Heart left ventricle (tissue), 16 donors: Measurements from ENCODE around the gene PPP1R12B. TPM values are rescaled to one million over a fixed set of nuclear protein-coding genes. Genes with fewer than 3 reads are reported as not detected.
A peak's percentile ranks its signal among the peaks of the same experiment; 100 is the strongest.

Source experiments
- ATAC-seq, 4 donors: fragments of 200-7000 bp; cut with Tn5 transposase; one replicate each; pipeline ENCODE4 v1.9.1; 2020 to 2022; ENCODE audit warnings: moderate library complexity in 4 of 4, mild to moderate bottlenecking in 3 of 4, moderate number of reproducible peaks in 1 of 4
- DNase-seq, 5 donors: peaks; one replicate each; pipeline ENCODE4 v3.0.0-alpha.2; 2020
- H3K27ac ChIP-seq, 12 donors: fragments of 200-600 bp; sonication (generic) in 4 of 12; one replicate each; pipeline versions ENCODE4 v1.5.0 to v1.8.0; 2016 to 2022; ENCODE audit warnings: mild to moderate bottlenecking in 2 of 12
- H3K27me3 ChIP-seq, 9 donors: fragments of 200-600 bp; sonication (generic) in 2 of 9; one replicate each; pipeline versions ENCODE4 v1.5.1 to v1.8.0; 2016 to 2022; ENCODE audit warnings: mild to moderate bottlenecking in 3 of 9
- H3K36me3 ChIP-seq, 9 donors: fragments of 200-600 bp; sonication (generic) in 2 of 9; one replicate each; pipeline versions ENCODE4 v1.5.0 to v1.8.0; 2018 to 2022; ENCODE audit warnings: mild to moderate bottlenecking in 2 of 9
- H3K4me1 ChIP-seq, 12 donors: fragments of 200-600 bp; sonication (generic) in 4 of 12; one replicate each; pipeline versions ENCODE4 v1.5.0 to v1.8.0; 2016 to 2022; ENCODE audit warnings: mild to moderate bottlenecking in 3 of 12
- H3K4me3 ChIP-seq, 12 donors: fragments of 200-600 bp; sonication (generic) in 4 of 12; one replicate each; pipeline versions ENCODE4 v1.5.0 to v1.8.0; 2017 to 2022; ENCODE audit warnings: mild to moderate bottlenecking in 9 of 12, moderate library complexity in 4 of 12
- H3K9me3 ChIP-seq, 12 donors: fragments of 200-600 bp; sonication (generic) in 4 of 12; one replicate each; pipeline versions ENCODE4 v1.5.0 to v1.8.0; 2016 to 2022; ENCODE audit warnings: mild to moderate bottlenecking in 1 of 12
- CTCF ChIP-seq, 12 donors: fragments of 200-600 bp; sonication (generic) in 4 of 12; IDR thresholded peaks; one replicate each; pipeline versions ENCODE4 v1.5.0 to v1.8.0; 2018 to 2022; ENCODE audit warnings: antibody characterized with exemption in 12 of 12, mild to moderate bottlenecking in 5 of 12
- POLR2A ChIP-seq, 2 donors: fragments of 450-650 bp; IDR thresholded peaks; one replicate each; pipeline ENCODE4 v1.6.1; 2017; ENCODE audit warnings: antibody characterized with exemption in 2 of 2, mild to moderate bottlenecking in 2 of 2, moderate library complexity in 2 of 2
- WGBS, 4 donors: extraction: QIAGEN DNeasy Blood & Tissue Kit in 2 of 4; methylation state at CpG; one replicate each; pipeline versions ENCODE4 v1.1.5 to v1.1.7; 2013 to 2018; 5-methylcytosine and 5-hydroxymethylcytosine counted together
- intact Hi-C, 10 donors: fragments of 100-400 bp; cut with DNase I; formaldehyde crosslinking; loops; one replicate each; pipeline versions ENCODE4 v1.11.1 to v1.14.2; 2022
- polyA plus RNA-seq, 2 donors: library from polyadenylated mRNA; stranded (reverse); fragments of 200-250 nt; gene quantifications; one replicate each; pipeline ENCODE4 v1.2.3, GENCODE V29; 2013
- total RNA-seq, 9 donors: library from RNA; depleted of rRNA in 2 of 9; stranded (reverse); fragments of >200 nt in 2 of 9; fragmentation: NEBNext Ultra II Directional in 3 of 9; extraction: Animal tissue kit (Norgen Biotek cat#: 25700) in 3 of 9; gene quantifications; one replicate each; pipeline versions ENCODE4 v1.1.0 to v1.2.4, GENCODE V29; 2016 to 2023
- donor health status: ischemic (EF 13 %, LVEDD 7.1; RV severe dilation, severe dysfunction).
- donor health status: healthy with polysubstance abuse.
- donor health status: DM: no; HTN: yes; CAD: no.
- donor health status: DM: no; HTN: no; CAD: no.
- donor health status: ischemic (EF 25% LVEDD 6.9; RV normal size, moderate dysfunction).
- donor health status: ischemic (EF 25% LVEDD 5.7; RV mildly dilated, moderate dysfunction).
- donor health status: healthy.
- donor health status: DM: yes; HTN: yes; CAD: no.
- donor health status: ischemic (EF 35%, LVEDD 5.7; RV mildly dilated, moderate dysfunction).
- donor health status: nonischemic (EF 11% LVEDD 7.7; RV severe dilation, severe dysfunction).
- donor health status: DM: yes; HTN: yes; CAD: no.
- donor health status: PGD.
- donor health status: ischemic (EF 29% LVEDD 5.4; RV normal size, mild dysfunction).
- donor health status: nonischemic (EF 23%, LVEDD 6.1; RV moderate dilation, normal function).

PPP1R12B gene
- total and polyA plus RNA-seq, 11 donors = 49.9 to 972 (median 559) TPM

GRCh38 chr1:202323731-202324130, 24.8 kb upstream of the PPP1R12B start:
- no peak overlapping the region for H3K27ac ChIP-seq
- ATAC-seq = no peak
- no peak overlapping the region for H3K4me3 ChIP-seq
- TF ChIP-seq CTCF (IDR thresholded peaks at IDR 0.05) = no peak
- no peak for TF ChIP-seq POLR2A (IDR thresholded peaks at IDR 0.05)
- DNase-seq = no peak
- no peaks in the 10 kb centered on the region for H3K4me1 ChIP-seq
- no peaks in the 10 kb centered on the region for H3K9me3 ChIP-seq
- WGBS, 4 donors = 74 to 87% (median 80%) methylated on average over 4 of the region's 4 CpGs
- intact Hi-C loops = loop anchor here in 1 of 10 donors (10.0 kb wide), 1 partner anchor 381 kb away; no protein-coding TSS in a partner anchor
- H3K36me3 ChIP-seq = no peaks in the 10 kb centered on the region
- H3K27me3 ChIP-seq = no peaks in the 10 kb centered on the region

GRCh38 chr1:202324646-202325045, 23.9 kb upstream of the PPP1R12B start:
- Histone ChIP-seq H3K4me1 (no peaks in the 10 kb centered on the region), H3K36me3 (no peaks in the 10 kb centered on the region), H3K27me3 (no peaks in the 10 kb centered on the region), H3K9me3 (no peaks in the 10 kb centered on the region), H3K27ac (no peak overlapping the region), H3K4me3 (no peak overlapping the region)
- DNase-seq (no peak), ATAC-seq (no peak)
- TF ChIP-seq POLR2A (IDR thresholded peaks at IDR 0.05) (no peak), CTCF (IDR thresholded peaks at IDR 0.05) (no peak)
- intact Hi-C loops = loop anchor here in 1 of 10 donors (10.0 kb wide), 1 partner anchor 380 kb away; no protein-coding TSS in a partner anchor
- 76 to 90% (median 84%) methylated on average over 2 of the region's 2 CpGs for WGBS, 4 donors

DNA sequence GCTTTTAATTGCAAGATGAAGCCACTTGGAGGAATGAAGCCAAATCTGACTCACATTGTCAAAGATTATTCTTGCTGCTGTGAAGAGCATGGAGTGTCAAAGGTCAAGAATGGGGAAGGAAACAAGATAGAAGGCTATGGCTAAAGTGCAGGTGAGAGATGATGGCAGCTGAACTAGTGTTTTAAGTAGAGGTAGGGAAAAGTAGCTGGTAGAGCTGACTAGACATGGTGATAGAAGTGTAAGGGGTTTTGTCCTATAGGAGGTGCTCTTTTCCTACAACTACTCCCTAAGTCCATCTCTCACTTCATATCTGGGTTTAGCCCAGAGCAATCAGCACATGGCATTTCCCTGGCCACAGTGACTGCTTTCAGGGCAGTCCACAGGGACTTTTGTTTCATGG, 18.6 kb upstream of the PPP1R12B start:
- DNase-seq (no peak), ATAC-seq (peak in 3 of 4 donors; percentile 33 to 44 (median 33))
- intact Hi-C loops = loop anchor here in 2 of 10 donors (10.0 kb wide), 2 partner anchors 375 to 385 kb away; partner anchors contain the start of gene SYT2 (in 1 of the 2)
- H3K27me3 ChIP-seq = no peaks in the 10 kb centered on the region
- H3K27ac ChIP-seq = no peak overlapping the region
- H3K9me3 ChIP-seq = no peaks in the 10 kb centered on the region
- TF ChIP-seq POLR2A (IDR thresholded peaks at IDR 0.05) (no peak), CTCF (IDR thresholded peaks at IDR 0.05) (peak in 3 of 12 donors; percentile 8 to 16 (median 13))
- peaks cover 0 to 10% (median 0%) of the 10 kb centered on the region in 12 donors for H3K4me1 ChIP-seq
- no peak overlapping the region for H3K4me3 ChIP-seq
- peaks cover 0 to 38% (median 2%) of the 10 kb centered on the region in 9 donors for H3K36me3 ChIP-seq

DNA sequence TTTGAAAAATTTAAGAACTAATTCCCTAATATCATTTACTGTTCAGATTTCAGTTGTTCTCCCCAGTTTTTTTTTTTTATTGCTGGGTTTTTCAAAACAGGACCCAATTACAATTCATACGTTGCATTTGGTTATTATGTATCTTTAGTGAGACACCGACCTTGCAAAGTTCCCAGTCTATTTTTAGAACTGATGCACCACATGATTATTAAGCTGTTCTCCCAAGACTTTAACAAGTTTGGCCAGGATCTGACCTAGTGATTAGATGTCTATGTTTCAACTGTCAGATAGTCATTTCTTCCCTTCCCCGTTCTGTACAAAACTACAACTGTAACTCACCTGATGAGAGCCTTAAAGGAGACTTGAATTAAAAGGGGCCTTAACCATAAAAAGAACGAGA, 14.6 kb upstream of the PPP1R12B start:
- DNase-seq (no peak), ATAC-seq (no peak)
- Histone ChIP-seq H3K4me1 (peaks cover 0 to 10% (median 0%) of the 10 kb centered on the region in 12 donors), H3K9me3 (no peaks in the 10 kb centered on the region), H3K36me3 (peaks cover 0 to 46% (median 8%) of the 10 kb centered on the region in 9 donors), H3K27ac (no peak overlapping the region), H3K4me3 (no peak overlapping the region), H3K27me3 (no peaks in the 10 kb centered on the region)
- TF ChIP-seq CTCF (IDR thresholded peaks at IDR 0.05) (no peak), POLR2A (IDR thresholded peaks at IDR 0.05) (no peak)
- intact Hi-C loops = loop anchor here in 1 of 10 donors (10.0 kb wide), 1 partner anchor 381 kb away; the partner anchor contains the start of gene SYT2
- WGBS, 4 donors = 56 to 60% (median 58%) methylated on average over 4 of the region's 4 CpGs
